HuH-7.5 (cell line): ENCODE data around the gene CACNA1B.
"Not testable (repeated sequence)": the region's sequence is repeated elsewhere in the genome, so short reads cannot be mapped to it uniquely, and the experiment has no call there.

Source experiments
- DNase-seq: peaks from one replicate; pipeline ENCODE4 v3.0.0; 2011; ENCODE audit warnings: low spot score

CACNA1B gene

DNA sequence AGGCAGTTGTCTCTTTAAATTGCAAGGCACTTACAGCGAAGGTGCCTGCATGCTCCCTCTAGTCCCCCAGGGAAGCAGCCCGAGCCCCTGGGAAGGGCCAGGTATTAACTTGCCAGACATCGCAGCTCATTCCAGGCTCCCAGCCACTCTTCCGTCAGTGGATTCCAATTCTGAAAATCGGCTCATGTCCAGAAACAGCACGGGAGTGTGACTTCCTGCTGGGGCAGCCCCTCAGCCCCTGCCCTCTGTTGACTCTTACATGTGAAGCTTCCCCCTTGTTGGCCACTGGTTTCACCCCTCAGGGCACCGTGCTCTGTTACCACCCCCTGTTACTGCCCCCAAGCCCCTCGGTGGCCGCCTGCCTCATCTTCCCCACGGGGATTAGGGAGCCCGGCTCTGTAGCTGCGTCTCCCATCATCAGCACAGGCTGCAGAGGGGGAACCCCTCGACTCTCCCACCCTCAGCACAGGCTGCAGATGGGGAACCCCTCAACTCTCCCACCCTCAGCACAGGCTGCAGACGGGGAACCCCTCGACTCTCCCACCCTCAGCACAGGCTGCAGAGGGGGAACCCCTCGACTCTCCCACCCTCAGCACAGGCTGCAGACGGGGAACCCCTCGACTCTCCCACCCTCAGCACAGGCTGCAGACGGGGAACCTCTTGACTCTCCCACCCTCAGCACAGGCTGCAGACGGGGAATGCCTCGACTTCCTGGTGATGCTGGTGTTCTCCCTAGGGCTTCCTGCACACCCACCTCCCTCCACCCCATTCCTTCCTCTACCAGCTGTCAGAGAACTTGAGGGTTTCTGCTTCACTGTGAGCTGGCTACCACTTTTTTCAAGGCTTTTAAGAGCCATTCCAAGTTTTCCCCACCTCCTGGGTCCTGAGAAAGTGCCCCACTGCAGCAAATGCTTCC lies 11.1 kb upstream of the CACNA1B start:
- no peak for DNase-seq

- no peak for DNase-seq
Observed at GRCh38 chr9:137870432-137870831, 7.2 kb upstream of the CACNA1B start.

DNA sequence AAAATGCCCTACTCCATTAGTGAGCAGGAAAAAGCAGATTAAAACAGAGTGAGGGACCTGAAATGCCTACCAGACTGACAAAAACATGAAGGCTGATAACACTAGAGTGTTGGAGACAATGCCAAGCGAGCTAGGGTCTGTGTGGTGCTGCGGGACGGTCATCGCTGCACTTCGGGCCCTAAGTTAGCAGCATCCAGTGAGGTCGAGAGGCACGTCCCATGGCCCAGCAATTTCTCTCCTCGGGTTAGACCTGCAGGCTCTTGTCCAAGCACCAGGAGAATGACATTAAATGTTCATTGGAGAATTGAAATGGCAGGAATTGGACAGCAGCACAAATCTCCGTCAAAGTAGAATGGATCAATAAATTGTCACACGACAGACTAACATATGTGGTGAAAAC lies 5.3 kb upstream of the CACNA1B start:
- DNase-seq = no peak

DNA sequence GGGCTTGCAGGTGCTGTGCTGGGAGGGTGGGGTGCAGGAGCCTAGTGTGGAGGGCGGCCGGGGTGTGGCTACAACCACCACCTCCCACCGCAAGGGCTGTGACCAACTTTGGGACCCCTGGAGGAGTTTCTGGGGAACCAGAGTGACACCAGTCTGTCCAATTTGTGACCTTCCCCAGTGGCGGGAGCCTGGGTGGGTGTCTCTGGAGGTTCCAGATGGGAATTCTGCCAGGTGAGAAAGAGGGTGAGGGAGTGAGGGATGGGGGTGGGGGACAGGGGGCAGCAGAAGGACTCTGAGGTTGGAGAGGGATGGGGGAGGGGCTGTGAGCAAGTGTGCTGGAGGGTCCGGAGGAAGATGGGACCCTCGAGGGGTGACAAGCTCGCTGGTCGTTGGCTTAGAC lies 4.2 kb upstream of the CACNA1B start:
- DNase-seq = no peak

GRCh38 chr9:137873858-137874362 lies 3.7 kb upstream of the CACNA1B start:
- DNase-seq = no peak

- no peak for DNase-seq
Observed at GRCh38 chr9:137875354-137875753, 2.2 kb upstream of the CACNA1B start.

GRCh38 chr9:137875846-137876245 lies 1.7 kb upstream of the CACNA1B start:
- DNase-seq = no peak

GRCh38 chr9:137876269-137876668 lies 1.3 kb upstream of the CACNA1B start:
- DNase-seq = no peak

DNA sequence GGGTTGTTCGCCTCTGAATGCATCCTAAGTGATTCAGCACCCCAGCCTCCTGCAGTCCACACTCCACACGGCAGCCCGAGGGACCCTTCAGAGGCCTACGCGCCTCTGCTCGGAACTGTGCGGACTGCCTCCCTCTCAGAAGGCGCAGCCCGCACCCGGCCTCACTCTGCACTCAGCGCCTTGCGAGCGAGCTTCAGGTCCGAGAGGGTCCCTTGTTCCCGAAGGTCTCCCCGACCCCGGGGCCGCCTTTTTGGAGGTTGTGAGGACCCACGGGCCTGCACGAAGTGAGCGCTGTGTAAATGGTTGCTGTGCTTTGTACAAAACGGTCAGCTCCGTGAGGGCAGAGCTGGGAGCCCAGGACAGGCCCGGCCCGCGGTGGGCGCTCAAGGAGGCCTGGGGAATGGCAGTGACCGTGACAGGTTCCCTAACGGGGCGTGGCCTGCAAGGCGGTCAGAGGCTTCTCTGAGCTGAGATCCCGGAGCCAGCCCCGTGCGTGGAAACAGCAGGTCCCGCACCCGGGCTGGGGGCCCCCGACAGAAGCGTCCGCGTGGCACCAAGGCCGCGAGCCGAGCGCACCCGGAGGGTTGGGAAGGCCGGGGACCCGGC lies 698 bp upstream of the CACNA1B start:
- no peak for DNase-seq

DNA sequence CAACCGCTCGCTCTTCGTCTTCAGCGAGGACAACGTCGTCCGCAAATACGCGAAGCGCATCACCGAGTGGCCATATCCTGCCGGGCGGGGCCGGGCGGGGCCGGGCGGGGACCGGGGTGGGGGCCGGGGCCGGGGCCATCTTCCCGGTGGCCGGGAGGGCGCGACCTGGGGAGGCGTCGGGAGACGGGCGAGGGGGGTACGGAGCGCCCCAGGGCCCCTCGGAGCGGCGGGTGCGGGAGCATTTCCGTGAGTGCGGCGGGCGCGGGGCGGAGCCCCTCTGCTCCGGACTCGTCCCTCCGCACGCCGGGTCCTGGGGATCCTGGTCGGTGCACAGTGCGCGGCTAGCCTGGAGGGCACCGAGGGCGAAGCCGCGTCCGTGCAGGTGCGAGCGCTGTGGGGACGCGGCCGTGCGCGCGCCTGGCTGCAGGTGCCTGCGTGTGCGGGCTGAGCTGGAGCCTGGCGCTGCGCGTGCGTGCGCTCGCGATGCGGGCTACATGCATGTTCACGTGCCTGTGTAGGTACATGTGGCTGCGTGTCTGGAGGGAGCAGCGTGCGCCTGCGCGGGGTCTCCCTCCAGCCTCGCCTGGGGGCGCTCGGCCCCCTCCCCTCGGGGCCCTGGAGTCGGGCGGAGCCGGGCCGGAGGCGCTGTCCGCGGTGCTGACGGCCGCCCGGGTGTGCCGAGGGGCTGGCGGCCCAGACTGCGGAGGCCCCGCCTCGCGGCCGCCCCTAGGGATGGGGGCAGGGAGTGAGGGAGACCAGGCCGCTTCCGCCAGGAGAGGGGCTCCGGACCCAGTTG lies 762 bp downstream of the CACNA1B start:
- DNase-seq = no peak

DNA sequence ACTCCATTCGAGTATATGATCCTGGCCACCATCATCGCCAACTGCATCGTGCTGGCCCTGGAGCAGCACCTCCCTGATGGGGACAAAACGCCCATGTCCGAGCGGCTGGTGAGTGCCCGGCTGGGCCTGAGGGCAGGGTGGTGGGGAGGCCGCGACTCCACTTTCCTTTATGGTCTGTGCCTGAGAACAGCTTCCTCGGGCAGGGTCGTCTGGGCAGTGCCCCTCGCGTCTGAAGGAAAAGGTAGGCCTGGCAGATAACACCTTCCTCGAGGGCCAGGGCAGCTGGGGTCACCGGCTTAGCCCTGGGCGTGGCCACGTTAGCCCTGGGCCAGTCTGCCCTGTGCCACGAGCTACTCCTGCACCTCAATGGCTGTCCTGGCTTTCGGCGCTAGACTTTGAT lies 1.5 kb downstream of the CACNA1B start:
- no peak for DNase-seq

GRCh38 chr9:137879566-137880150 lies 2.1 kb downstream of the CACNA1B start:
- DNase-seq = no peak

GRCh38 chr9:137880160-137880975 lies 2.8 kb downstream of the CACNA1B start:
- no peak for DNase-seq

DNA sequence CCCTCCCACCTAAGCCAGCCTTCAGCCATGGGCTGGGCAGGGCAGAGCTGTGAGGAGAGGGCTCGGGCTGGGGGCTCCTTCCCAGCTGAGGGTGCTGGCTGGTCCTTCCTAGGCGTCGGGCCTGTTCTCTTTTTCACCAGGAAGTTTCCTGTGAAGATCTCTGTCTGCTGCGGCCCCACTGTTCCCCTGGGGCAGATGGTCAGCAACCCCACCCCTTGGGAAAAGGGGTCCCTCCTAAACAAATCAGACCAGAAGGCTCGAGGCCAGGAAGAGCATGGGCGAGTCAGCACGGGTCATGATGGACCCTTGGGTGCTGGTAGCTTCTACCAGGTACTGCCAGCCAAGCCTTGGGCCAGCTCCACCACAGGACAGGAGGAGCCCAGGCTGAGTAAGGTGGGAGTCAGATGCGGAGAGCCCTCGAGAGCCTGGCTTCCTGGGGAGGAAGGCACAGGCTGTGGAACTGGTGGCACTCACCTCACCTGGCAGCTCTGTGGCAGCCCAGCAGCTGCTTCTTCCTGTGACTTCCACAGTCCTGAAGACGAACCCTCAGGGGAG lies 3.5 kb downstream of the CACNA1B start:
- DNase-seq = no peak

GRCh38 chr9:137881591-137882505 lies 4.3 kb downstream of the CACNA1B start:
- no peak for DNase-seq

GRCh38 chr9:137882506-137882821 lies 4.9 kb downstream of the CACNA1B start:
- DNase-seq = no peak

DNA sequence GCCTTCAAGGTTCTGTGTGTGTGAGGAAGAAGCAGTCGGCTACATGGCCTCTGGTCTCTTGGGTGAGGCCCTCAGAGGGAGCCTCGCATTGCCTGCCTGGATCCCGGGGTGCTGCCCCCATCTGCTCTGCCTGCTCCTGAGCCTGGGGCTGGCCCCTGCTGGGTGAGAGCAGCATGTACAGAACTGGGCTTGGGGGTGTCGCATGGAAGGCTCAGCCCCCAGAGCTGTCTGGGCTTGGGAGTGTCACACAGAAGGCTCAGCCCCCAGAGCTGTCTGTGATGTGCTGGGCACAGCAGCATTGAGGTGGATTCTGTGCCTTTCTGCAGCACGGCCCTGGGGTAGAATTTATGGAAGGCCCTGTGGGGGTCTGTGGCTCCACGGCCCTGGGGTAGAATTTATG lies 6.4 kb downstream of the CACNA1B start:
- DNase-seq = not testable (repeated sequence)

DNA sequence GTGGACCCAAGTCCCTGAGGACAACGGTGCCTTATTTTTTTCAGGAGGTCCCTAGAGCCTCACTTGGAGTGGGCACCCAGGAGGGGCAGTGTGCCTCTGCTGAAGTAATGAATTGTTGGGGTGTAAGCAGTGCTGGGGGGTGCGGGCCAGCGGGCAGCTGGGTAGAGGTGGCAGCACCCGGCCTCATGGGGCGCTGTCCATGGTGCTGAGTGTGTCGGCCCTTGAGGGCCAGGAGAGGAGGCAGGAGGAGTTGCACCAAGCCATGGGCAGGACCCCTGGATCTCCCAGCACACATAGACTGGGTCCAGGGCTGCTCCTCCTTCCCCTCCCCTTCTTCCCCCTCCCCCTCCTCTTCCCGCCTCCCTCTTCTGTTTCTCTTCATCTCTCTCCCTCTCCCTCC lies 7.0 kb downstream of the CACNA1B start:
- DNase-seq = not testable (repeated sequence)

GRCh38 chr9:137885121-137885520 lies 7.5 kb downstream of the CACNA1B start:
- not testable (repeated sequence) for DNase-seq

DNA sequence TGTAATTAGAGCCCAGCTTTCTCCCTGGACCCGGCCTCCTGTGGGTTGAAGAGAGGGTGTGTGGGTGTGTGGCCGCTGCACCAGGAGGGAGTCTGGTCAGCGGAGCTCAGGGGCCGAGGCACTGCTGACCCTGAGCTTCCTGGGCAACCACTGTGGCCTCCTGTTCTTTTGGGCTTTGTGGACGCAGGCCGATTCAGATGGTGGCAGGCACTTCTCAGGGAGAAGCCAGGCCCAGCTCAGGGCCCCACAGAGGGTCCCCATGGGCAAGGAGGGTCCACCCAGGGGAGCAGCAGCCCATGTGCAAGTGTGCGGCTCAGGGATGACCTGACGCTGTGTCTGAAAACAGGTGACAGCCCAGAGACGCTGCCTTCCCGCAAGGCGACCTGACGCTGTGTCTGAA lies 11.0 kb downstream of the CACNA1B start:
- not testable (repeated sequence) for DNase-seq
